H1 (cell line): ENCODE data around the gene FGF2. TPM values are rescaled to one million over a fixed set of nuclear protein-coding genes. Genes with fewer than 3 reads are reported as not detected.

Source experiments
- CTCF ChIA-PET: fragments of 300-600 bp; sonication (Branson Sonifier 250); formaldehyde crosslinking; loops from one replicate; lab custom pipeline; 2021; ENCODE audit not compliant: partially characterized antibody; lab: Charles Lee
- POLR2A ChIA-PET: fragments of 300-600 bp; sonication (Branson Sonifier 250); formaldehyde crosslinking; loops from one replicate; lab custom pipeline; 2021; ENCODE audit warnings: inconsistent platforms; ENCODE audit not compliant: partially characterized antibody; lab: Charles Lee
- DNase-seq, 2 experiments: peaks; one replicate each; pipeline versions ENCODE4 v3.0.0 to v3.0.0-alpha.2; 2010 to 2022; ENCODE audit warnings: low spot score in 2 of 2, low read depth in 1 of 2, mixed read lengths in 1 of 2
- FAIRE-seq: peaks from 2 replicates; lab custom pipeline; 2011; peaks lifted over from hg19 to GRCh38; lab: Jason Lieb, UNC
- H2AFZ ChIP-seq: 2 replicates; pipeline ENCODE4 v1.8.1; 2012; ENCODE audit warnings: low read length, inconsistent platforms
- H2AK5ac ChIP-seq: 2 replicates; pipeline ENCODE4 v1.6.1; 2013; ENCODE audit warnings: low read depth, low read length
- H2BK120ac ChIP-seq: replicated peaks from 2 replicates; pipeline ENCODE3; 2013; ENCODE audit warnings: low read depth, low read length, inconsistent platforms
- H2BK12ac ChIP-seq: 2 replicates; pipeline ENCODE4 v1.6.1; 2013; ENCODE audit warnings: low read depth, low read length
- H2BK15ac ChIP-seq: 2 replicates; pipeline ENCODE4 v1.6.1; 2013; ENCODE audit warnings: low read length
- H2BK20ac ChIP-seq: 2 replicates; pipeline ENCODE4 v1.6.1; 2013; ENCODE audit warnings: low read length
- H2BK5ac ChIP-seq: 2 replicates; pipeline ENCODE4 v1.6.1; 2013; ENCODE audit warnings: low read depth, low read length
- H3K14ac ChIP-seq: 2 replicates; pipeline ENCODE4 v1.6.1; 2013; ENCODE audit warnings: inconsistent platforms; ENCODE audit not compliant: insufficient read length
- H3K18ac ChIP-seq: 2 replicates; pipeline ENCODE4 v1.6.1; 2013; ENCODE audit warnings: low read length; ENCODE audit errors: extremely low read depth
- H3K23ac ChIP-seq: 2 replicates; pipeline ENCODE4 v1.6.1; 2013; ENCODE audit warnings: inconsistent platforms; ENCODE audit not compliant: insufficient read length
- H3K23me2 ChIP-seq: 2 replicates; pipeline ENCODE4 v1.6.1; 2013; ENCODE audit warnings: low read depth, low read length
- H3K27ac ChIP-seq: 2 replicates; pipeline ENCODE4 v1.6.1; 2011; ENCODE audit warnings: low read depth, low read length, inconsistent platforms
- H3K27me3 ChIP-seq, 4 experiments: replicated peaks in 1 of 4; 1 replicate in 1 of 4; 2 replicates in 3 of 4; pipeline versions ENCODE4 v1.6.1 to v1.8.1; 2011 to 2013; ENCODE audit warnings: low read length in 3 of 4, mild to moderate bottlenecking in 3 of 4, inconsistent platforms in 2 of 4, mixed read lengths in 2 of 4, moderate library complexity in 1 of 4; ENCODE audit not compliant: control insufficient read depth in 3 of 4, insufficient read depth in 3 of 4; ENCODE audit errors: extremely low read depth in 1 of 4
- H3K36me3 ChIP-seq, 4 experiments: 2 replicates each; pipeline versions ENCODE4 v1.6.1 to v1.8.1; 2011 to 2013; ENCODE audit warnings: mild to moderate bottlenecking in 4 of 4, low read length in 3 of 4, moderate library complexity in 2 of 4, control low read depth in 1 of 4, inconsistent platforms in 1 of 4; ENCODE audit not compliant: insufficient read depth in 4 of 4, control insufficient read depth in 2 of 4
- H3K4ac ChIP-seq: replicated peaks from 2 replicates; pipeline ENCODE3; 2013; ENCODE audit warnings: low read length, low read depth, mixed read lengths, inconsistent platforms; ENCODE audit not compliant: insufficient read length
- H3K4me1 ChIP-seq, 4 experiments: replicated peaks in 1 of 4; 1 replicate in 1 of 4; 2 replicates in 3 of 4; pipeline versions ENCODE4 v1.6.1 to v1.8.1; 2011 to 2013; ENCODE audit warnings: low read length in 3 of 4, inconsistent platforms in 2 of 4, mixed read lengths in 1 of 4; ENCODE audit not compliant: insufficient read depth in 4 of 4, control insufficient read depth in 3 of 4
- H3K4me2 ChIP-seq, 2 experiments: 2 replicates each; pipeline versions ENCODE4 v1.6.1 to v1.8.1; 2011 to 2013; ENCODE audit warnings: low read depth in 2 of 2, low read length in 2 of 2, control low read depth in 1 of 2, inconsistent platforms in 1 of 2, mild to moderate bottlenecking in 1 of 2; ENCODE audit not compliant: insufficient read depth in 1 of 2
- H3K4me3 ChIP-seq, 4 experiments: fragments of 200-600, 300-600 bp in 1 of 4; sonication (generic), shearing (Covaris generic), sonication (Bioruptor Twin) in 1 of 4; 2 replicates each; pipeline versions ENCODE4 v1.5.1 to v1.8.1; 2011 to 2016; ENCODE audit warnings: low read length in 4 of 4, low read depth in 3 of 4, control low read depth in 2 of 4, inconsistent platforms in 2 of 4, mild to moderate bottlenecking in 2 of 4, mixed read lengths in 1 of 4, moderate library complexity in 1 of 4; ENCODE audit not compliant: insufficient read depth in 2 of 4; ENCODE audit errors: extremely low read depth in 1 of 4
- H3K56ac ChIP-seq: replicated peaks from 2 replicates; pipeline ENCODE3; 2013; ENCODE audit warnings: low read depth, mild to moderate bottlenecking, mixed read lengths, low read length, inconsistent platforms; ENCODE audit not compliant: insufficient read length
- H3K79me1 ChIP-seq: 2 replicates; pipeline ENCODE4 v1.6.1; 2013; ENCODE audit warnings: low read depth, low read length, control low read depth
- H3K79me2 ChIP-seq, 2 experiments: 2 replicates each; pipeline versions ENCODE4 v1.6.1 to v1.8.1; 2012 to 2013; ENCODE audit warnings: low read length in 2 of 2, mild to moderate bottlenecking in 2 of 2, inconsistent platforms in 1 of 2; ENCODE audit not compliant: insufficient read depth in 2 of 2, control insufficient read depth in 1 of 2
- H3K9ac ChIP-seq, 4 experiments: replicated peaks in 1 of 4; 1 replicate in 1 of 4; 2 replicates in 3 of 4; pipeline versions ENCODE4 v1.6.1 to v1.8.1; 2011 to 2013; ENCODE audit warnings: low read depth in 3 of 4, low read length in 3 of 4, control low read depth in 2 of 4, mild to moderate bottlenecking in 2 of 4, moderate library complexity in 2 of 4, inconsistent platforms in 1 of 4; ENCODE audit errors: extremely low read depth in 1 of 4
- H3K9me3 ChIP-seq, 2 experiments: 2 replicates each; pipeline versions ENCODE4 v1.6.1 to v1.8.1; 2012 to 2013; ENCODE audit warnings: mild to moderate bottlenecking in 2 of 2, moderate library complexity in 2 of 2, control low read depth in 1 of 2, inconsistent platforms in 1 of 2, low read depth in 1 of 2, low read length in 1 of 2, mixed read lengths in 1 of 2; ENCODE audit not compliant: insufficient read depth in 2 of 2
- H4K20me1 ChIP-seq, 2 experiments: replicated peaks in 1 of 2; 2 replicates each; pipeline versions ENCODE3 to v1.8.1; 2011 to 2013; ENCODE audit warnings: inconsistent platforms in 2 of 2, low read length in 2 of 2, mild to moderate bottlenecking in 1 of 2; ENCODE audit not compliant: insufficient read depth in 2 of 2, control insufficient read depth in 1 of 2
- H4K5ac ChIP-seq: 2 replicates; pipeline ENCODE4 v1.6.1; 2013; ENCODE audit warnings: low read length, low read depth, mixed read lengths, inconsistent platforms; ENCODE audit not compliant: insufficient read length
- H4K8ac ChIP-seq: 2 replicates; pipeline ENCODE4 v1.8.0; 2013; ENCODE audit warnings: mild to moderate bottlenecking, moderate library complexity, low read length, inconsistent platforms; ENCODE audit not compliant: insufficient read depth; ENCODE audit errors: extremely low read depth
- H4K91ac ChIP-seq: replicated peaks from 2 replicates; pipeline ENCODE3; 2013; ENCODE audit warnings: low read length, mixed read lengths, inconsistent platforms; ENCODE audit not compliant: insufficient read length
- BRCA1 ChIP-seq: IDR thresholded peaks from 2 replicates; pipeline ENCODE4 v1.6.1; 2012; ENCODE audit warnings: low read depth, low read length, improper control_type of control experiment
- CEBPB ChIP-seq: IDR thresholded peaks from 2 replicates; pipeline ENCODE4 v1.6.1; 2012; ENCODE audit warnings: low read depth, low read length
- KDM1A ChIP-seq: fragments of 200-600, 300-600 bp; sonication (generic); IDR thresholded peaks from 2 replicates; pipeline ENCODE4 v1.7.1; 2016; ENCODE audit warnings: mild to moderate bottlenecking, low read length, borderline replicate concordance
- KDM5A ChIP-seq: fragments of 200-600 bp; IDR thresholded peaks from 2 replicates; pipeline ENCODE4 v1.7.1; 2012; ENCODE audit warnings: mild to moderate bottlenecking, low read length, inconsistent platforms, mixed read lengths
- MAFK ChIP-seq: IDR thresholded peaks from 2 replicates; pipeline ENCODE4 v1.6.1; 2012; ENCODE audit warnings: low read depth, mild to moderate bottlenecking, improper control_type of control experiment, low read length
- PHF8 ChIP-seq: fragments of 200-600 bp; sonication (generic); conservative IDR thresholded peaks from 2 replicates; pipeline ENCODE4 v1.7.1; 2012; ENCODE audit warnings: low read depth, mild to moderate bottlenecking, inconsistent platforms, low read length, moderate library complexity
- POLR2AphosphoS5 ChIP-seq: IDR thresholded peaks from 2 replicates; pipeline ENCODE4 v1.6.1; 2011; ENCODE audit warnings: low read depth, low read length
- RAD21 ChIP-seq, 2 experiments: IDR thresholded peaks in 1 of 2; conservative IDR thresholded peaks in 1 of 2; 2 replicates each; pipeline ENCODE4 v1.6.1; 2011; ENCODE audit warnings: low read depth in 2 of 2, low read length in 2 of 2, improper control_type of control experiment in 1 of 2, inconsistent platforms in 1 of 2, mild to moderate bottlenecking in 1 of 2, moderate library complexity in 1 of 2
- SP2 ChIP-seq: IDR thresholded peaks from 2 replicates; pipeline ENCODE4 v1.6.1; 2012; ENCODE audit warnings: mild to moderate bottlenecking, low read length, inconsistent platforms
- WGBS, 2 experiments: shearing (Covaris generic) in 1 of 2; methylation state at CpG; one replicate each; pipeline versions ENCODE4 v1.1.6 to v1.1.7; 2013 to 2015; ENCODE audit warnings: low lambda C conversion rate in 2 of 2, mixed read lengths in 2 of 2, inconsistent platforms in 1 of 2, low coverage in 1 of 2, missing lambda C conversion rate in 1 of 2; ENCODE audit not compliant: insufficient replicate concordance in 2 of 2, insufficient coverage in 1 of 2, insufficient read length in 1 of 2; ENCODE audit errors: extremely low coverage in 1 of 2, missing lambda C conversion rate in 1 of 2; 5-methylcytosine and 5-hydroxymethylcytosine counted together
- long read RNA-seq, 2 experiments: library from RNA in 1 of 2; library from capped mRNA in 1 of 2; stranded (forward); transcript quantifications; one replicate each; pipeline ENCODE4 v2.0.0, GENCODE V29; 2021; ENCODE audit warnings: inconsistent platforms in 1 of 2
- polyA minus RNA-seq, 3 experiments: library from RNA; depleted of rRNA, polyadenylated mRNA; stranded (reverse); fragments of >200 nt; gene quantifications; 1 replicate in 2 of 3; 2 replicates in 1 of 3; pipeline ENCODE4 v1.2.3, GENCODE V29; 2011
- polyA plus RNA-seq, 7 experiments: library from polyadenylated mRNA; depleted of rRNA in 3 of 7; stranded (reverse) in 5 of 7; unstranded in 2 of 7; fragments of >200 nt in 5 of 7; fragments of 200-250 nt in 2 of 7; gene quantifications; 1 replicate in 5 of 7; 2 replicates in 1 of 7; 4 replicates in 1 of 7; pipeline versions ENCODE4 v1.2.1 to v1.2.3, GENCODE V29; 2011 to 2013; ENCODE audit warnings: missing spikeins in 2 of 7, mixed read lengths in 2 of 7
- total RNA-seq: library from RNA; stranded (reverse); fragmentation: NEBNext Ultra II Directional; extraction: Animal tissue kit (Norgen Biotek cat#: 25700); gene quantifications from 2 replicates; pipeline ENCODE4 v1.2.1, GENCODE V29; 2021

FGF2 gene
- total RNA-seq (145 and 153 TPM in 2 replicates), polyA plus RNA-seq (2011; rRNA removed) (20.5 and 23.4 TPM in 2 replicates), polyA minus RNA-seq (2011; rRNA and poly(A)+ RNA removed) (55.5 and 65.6 TPM in 2 replicates)
- 45.3 TPM for polyA plus RNA-seq (2011; cell fraction: cytosol; rRNA removed)
- polyA plus RNA-seq (2011; cell fraction: nucleus; rRNA removed): 30.0 TPM
- 42.5 to 55.1 TPM (median 50.9 TPM) in 4 replicates for polyA plus RNA-seq (2012, experiment 1 of 2)
- 5.4 TPM for polyA plus RNA-seq (2012, experiment 2 of 2)
- polyA plus RNA-seq (2013, experiment 1 of 2): 46.6 TPM
- polyA plus RNA-seq (2013, experiment 2 of 2): 39.5 TPM
- polyA minus RNA-seq (2011; cell fraction: cytosol; rRNA and poly(A)+ RNA removed): 84.8 TPM
- 136 TPM for polyA minus RNA-seq (2011; cell fraction: nucleus; rRNA and poly(A)+ RNA removed)
- long read RNA-seq, experiment 1, full-length matches to known transcripts: 24 of 140 reads
- long read RNA-seq, experiment 1, partial matches to known transcripts: 114 of 140 reads
- long read RNA-seq, experiment 1, other reads (novel, unspliced or antisense): 2 of 140 reads
- long read RNA-seq, experiment 2, full-length matches to known transcripts: 1 of 16 reads
- long read RNA-seq, experiment 2, partial matches to known transcripts: 1 of 16 reads
- long read RNA-seq, experiment 2, other reads (novel, unspliced or antisense): 14 of 16 reads

DNA sequence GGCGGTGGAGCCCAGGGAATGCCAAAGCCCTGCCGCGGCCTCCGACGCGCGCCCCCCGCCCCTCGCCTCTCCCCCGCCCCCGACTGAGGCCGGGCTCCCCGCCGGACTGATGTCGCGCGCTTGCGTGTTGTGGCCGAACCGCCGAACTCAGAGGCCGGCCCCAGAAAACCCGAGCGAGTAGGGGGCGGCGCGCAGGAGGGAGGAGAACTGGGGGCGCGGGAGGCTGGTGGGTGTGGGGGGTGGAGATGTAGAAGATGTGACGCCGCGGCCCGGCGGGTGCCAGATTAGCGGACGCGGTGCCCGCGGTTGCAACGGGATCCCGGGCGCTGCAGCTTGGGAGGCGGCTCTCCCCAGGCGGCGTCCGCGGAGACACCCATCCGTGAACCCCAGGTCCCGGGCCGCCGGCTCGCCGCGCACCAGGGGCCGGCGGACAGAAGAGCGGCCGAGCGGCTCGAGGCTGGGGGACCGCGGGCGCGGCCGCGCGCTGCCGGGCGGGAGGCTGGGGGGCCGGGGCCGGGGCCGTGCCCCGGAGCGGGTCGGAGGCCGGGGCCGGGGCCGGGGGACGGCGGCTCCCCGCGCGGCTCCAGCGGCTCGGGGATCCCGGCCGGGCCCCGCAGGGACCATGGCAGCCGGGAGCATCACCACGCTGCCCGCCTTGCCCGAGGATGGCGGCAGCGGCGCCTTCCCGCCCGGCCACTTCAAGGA is at the start of gene FGF2:
Gene FGF2 (plus strand): TSS at position 279 of the 705 bp plus-strand sequence. CDS start 344 bp downstream, at position 623.
- Histone ChIP-seq H3K23ac (no peak within 1 kb of the TSS), H3K79me1 (no peaks in the 10 kb centered on the region), H4K91ac (peak within 1 kb of the TSS; percentile 90), H2BK5ac (peak within 1 kb of the TSS; percentile 96), H2BK120ac (peak within 1 kb of the TSS; percentile 47), H2BK20ac (no peak within 1 kb of the TSS; the same call in 1 of the 2 replicates), H4K20me1 (peaks cover 0 to 8% of the 10 kb centered on the region in 2 experiments), H3K9me3 (no peaks in the 10 kb centered on the region), H3K9ac (peak within 1 kb of the TSS; percentile 96 to 99 (median 98)), H3K27ac (peak within 1 kb of the TSS; percentile 94), H2BK12ac (peak within 1 kb of the TSS; percentile 91), H4K8ac (peak within 1 kb of the TSS; percentile 97), H3K4me2 (peak within 1 kb of the TSS; percentile 79 to 91), H3K79me2 (peaks cover 25 to 57% of the 10 kb centered on the region in 2 experiments), H3K27me3 (no peaks in the 10 kb centered on the region), H2AK5ac (no peak within 1 kb of the TSS), H3K23me2 (peaks cover 2% of the 10 kb centered on the region; the same call in 1 of the 2 replicates), H3K4ac (peak within 1 kb of the TSS; percentile 91), H4K5ac (peak within 1 kb of the TSS; percentile 97), H3K14ac (peak within 1 kb of the TSS; percentile 19), H2AFZ (no peak within 1 kb of the TSS), H3K36me3 (peaks cover 0 to 38% (median 8%) of the 10 kb centered on the region in 4 experiments; a peak in 3 of 8 replicates), H2BK15ac (no peak within 1 kb of the TSS), H3K4me1 (peaks cover 3 to 20% (median 14%) of the 10 kb centered on the region in 4 experiments; a peak in 6 of 7 replicates), H3K4me3 (peak within 1 kb of the TSS; percentile 79 to 98 (median 90)), H3K18ac (peak within 1 kb of the TSS; percentile 91), H3K56ac (peak within 1 kb of the TSS; percentile 93)
- FAIRE-seq: no peak
- peak; percentile 47 to 84 for DNase-seq
- CTCF ChIA-PET: interaction anchor here (1.1 kb wide), 1 partner anchor 68 kb away, joined by 3 read pairs; no protein-coding TSS in a partner anchor
- 0% methylated on average over 3 of the region's 97 CpGs; no CpG with 5 or more reads in 1 of the 2 experiments for WGBS, 2 experiments
- POLR2A ChIA-PET: interaction anchor here (1.0 to 14.2 kb wide), 14 partner anchors 9 to 117 kb away, joined by 3 to 278 read pairs (median 10); partner anchors contain the start of gene NUDT6
- TF ChIP-seq MAFK: no peak
- TF ChIP-seq SP2: no peak
- TF ChIP-seq KDM1A: no peak
- no peak for TF ChIP-seq KDM5A
- peak; percentile 89 for TF ChIP-seq POLR2AphosphoS5
- peak in 1 of 2 experiments; percentile 13; a peak in 1 of 4 replicates for TF ChIP-seq RAD21 (IDR thresholded peaks at IDR 0.05 in 1 of 2, conservative IDR thresholded peaks at IDR 0.05 in 1 of 2; ENCODE audit: low read depth in 2 of 2, low read length in 2 of 2)
- peak; percentile 34; the same call in 1 of the 2 replicates for TF ChIP-seq PHF8
- TF ChIP-seq BRCA1: no peak
- no peak for TF ChIP-seq CEBPB
